Loucy (cell line): Measurements from ENCODE around the gene BBS2.

Source experiments
- H2AFZ ChIP-seq: fragments of 200-600 bp; sonication (generic); 2 replicates; pipeline ENCODE4 v1.6.0; 2016; ENCODE audit warnings: antibody characterized with exemption, mild to moderate bottlenecking, low read length, moderate library complexity
- H3F3A ChIP-seq: fragments of 200-600 bp; 2 replicates; pipeline ENCODE4 v1.6.0; 2016; ENCODE audit warnings: antibody characterized with exemption, low read depth, mild to moderate bottlenecking
- H3K27me3 ChIP-seq: fragments of 200-600 bp; sonication (generic); 2 replicates; pipeline ENCODE4 v1.6.1; 2014; ENCODE audit warnings: low read length, mild to moderate bottlenecking; ENCODE audit not compliant: insufficient read depth, poor library complexity, severe bottlenecking
- H3K36me3 ChIP-seq: fragments of 200-600 bp; sonication (generic); 2 replicates; pipeline ENCODE4 v1.6.1; 2016; ENCODE audit warnings: low read length; ENCODE audit not compliant: insufficient read depth
- H3K4me1 ChIP-seq: fragments of 200-600 bp; sonication (generic); 2 replicates; pipeline ENCODE4 v1.5.1; 2014; ENCODE audit warnings: low read length, mild to moderate bottlenecking; ENCODE audit not compliant: insufficient read depth, poor library complexity, severe bottlenecking
- H3K4me2 ChIP-seq: fragments of 200-600 bp; sonication (generic); 2 replicates; pipeline ENCODE4 v1.6.0; 2014; ENCODE audit warnings: antibody characterized with exemption, low read length, low read depth, mild to moderate bottlenecking; ENCODE audit not compliant: poor library complexity, severe bottlenecking
- H3K4me3 ChIP-seq: fragments of 200-600 bp; sonication (generic); 2 replicates; pipeline ENCODE4 v1.5.1; 2014; ENCODE audit warnings: low read length, mild to moderate bottlenecking, mixed read lengths; ENCODE audit not compliant: poor library complexity, severe bottlenecking
- H3K79me2 ChIP-seq: fragments of 200-600 bp; sonication (generic); 2 replicates; pipeline ENCODE4 v1.6.1; 2014; ENCODE audit warnings: low read length; ENCODE audit not compliant: insufficient read depth
- H3K9ac ChIP-seq: fragments of 200-600 bp; sonication (generic); 2 replicates; pipeline ENCODE4 v1.6.0; 2014; ENCODE audit warnings: mild to moderate bottlenecking, low read depth, low read length, moderate library complexity; ENCODE audit not compliant: poor library complexity, severe bottlenecking
- H3K9me2 ChIP-seq: fragments of 200-600 bp; sonication (generic); replicated peaks from 2 replicates; pipeline ENCODE4 v1.6.1; 2016; ENCODE audit warnings: low read depth, low read length, mixed read lengths
- H3K9me3 ChIP-seq: fragments of 200-600 bp; sonication (generic); 2 replicates; pipeline ENCODE4 v1.6.1; 2014; ENCODE audit warnings: mild to moderate bottlenecking, antibody characterized with exemption, low read length, low read depth; ENCODE audit not compliant: insufficient read depth
- H4K20me1 ChIP-seq: fragments of 200-600 bp; sonication (generic); 2 replicates; pipeline ENCODE4 v1.6.0; 2014; ENCODE audit warnings: antibody characterized with exemption, low read length, mild to moderate bottlenecking; ENCODE audit not compliant: insufficient read depth, poor library complexity, severe bottlenecking
- EZH2phosphoT487 ChIP-seq: fragments of 200-600 bp; IDR thresholded peaks from 2 replicates; pipeline ENCODE4 v1.6.1; 2018; ENCODE audit warnings: antibody characterized with exemption, mild to moderate bottlenecking, moderate library complexity, borderline replicate concordance
- TF ChIP-seq, protein P1 (sequence below): fragments of 200-600 bp; sonication (generic); conservative IDR thresholded peaks from 2 replicates; pipeline ENCODE4 v1.5.1; 2014; ENCODE audit warnings: mild to moderate bottlenecking, antibody characterized with exemption, low read length

Gene BBS2

DNA sequence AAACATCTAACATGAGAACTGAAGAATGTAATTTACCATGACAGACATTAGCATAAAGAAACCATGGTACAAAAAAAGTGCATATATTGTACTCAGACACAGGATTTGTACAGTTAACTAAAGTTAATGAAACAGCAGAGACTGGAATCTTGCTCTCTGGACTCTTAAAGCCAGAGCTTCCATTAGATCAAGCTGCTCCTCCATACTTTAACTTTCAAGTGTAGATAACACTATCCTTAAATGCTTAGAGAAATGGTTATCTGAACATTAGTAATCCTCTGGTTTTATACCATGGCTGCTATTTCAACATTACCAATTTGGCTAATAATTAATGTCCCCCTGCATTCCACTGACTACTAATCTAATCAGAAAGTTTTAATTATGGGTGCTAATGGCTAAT is 71.8 kb downstream of the BBS2 start:
- Histone ChIP-seq H3K4me1 (peaks cover 69% of the 10 kb centered on the region), H3K27me3 (no peaks in the 10 kb centered on the region), H3K4me3 (peak overlapping the region; percentile 87), H3K4me2 (peak overlapping the region; percentile 96), H3K9me3 (no peaks in the 10 kb centered on the region), H2AFZ (no peak overlapping the region), H4K20me1 (peaks cover 61% of the 10 kb centered on the region), H3F3A (no peaks in the 10 kb centered on the region), H3K9me2 (no peaks in the 10 kb centered on the region), H3K36me3 (peaks cover 32% of the 10 kb centered on the region; the same call in 1 of the 2 replicates), H3K79me2 (peaks cover 91% of the 10 kb centered on the region), H3K9ac (peak overlapping the region; percentile 88)
- no peak for TF ChIP-seq EZH2phosphoT487
- TF ChIP-seq, protein P1, sequence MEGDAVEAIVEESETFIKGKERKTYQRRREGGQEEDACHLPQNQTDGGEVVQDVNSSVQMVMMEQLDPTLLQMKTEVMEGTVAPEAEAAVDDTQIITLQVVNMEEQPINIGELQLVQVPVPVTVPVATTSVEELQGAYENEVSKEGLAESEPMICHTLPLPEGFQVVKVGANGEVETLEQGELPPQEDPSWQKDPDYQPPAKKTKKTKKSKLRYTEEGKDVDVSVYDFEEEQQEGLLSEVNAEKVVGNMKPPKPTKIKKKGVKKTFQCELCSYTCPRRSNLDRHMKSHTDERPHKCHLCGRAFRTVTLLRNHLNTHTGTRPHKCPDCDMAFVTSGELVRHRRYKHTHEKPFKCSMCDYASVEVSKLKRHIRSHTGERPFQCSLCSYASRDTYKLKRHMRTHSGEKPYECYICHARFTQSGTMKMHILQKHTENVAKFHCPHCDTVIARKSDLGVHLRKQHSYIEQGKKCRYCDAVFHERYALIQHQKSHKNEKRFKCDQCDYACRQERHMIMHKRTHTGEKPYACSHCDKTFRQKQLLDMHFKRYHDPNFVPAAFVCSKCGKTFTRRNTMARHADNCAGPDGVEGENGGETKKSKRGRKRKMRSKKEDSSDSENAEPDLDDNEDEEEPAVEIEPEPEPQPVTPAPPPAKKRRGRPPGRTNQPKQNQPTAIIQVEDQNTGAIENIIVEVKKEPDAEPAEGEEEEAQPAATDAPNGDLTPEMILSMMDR: no peak

DNA sequence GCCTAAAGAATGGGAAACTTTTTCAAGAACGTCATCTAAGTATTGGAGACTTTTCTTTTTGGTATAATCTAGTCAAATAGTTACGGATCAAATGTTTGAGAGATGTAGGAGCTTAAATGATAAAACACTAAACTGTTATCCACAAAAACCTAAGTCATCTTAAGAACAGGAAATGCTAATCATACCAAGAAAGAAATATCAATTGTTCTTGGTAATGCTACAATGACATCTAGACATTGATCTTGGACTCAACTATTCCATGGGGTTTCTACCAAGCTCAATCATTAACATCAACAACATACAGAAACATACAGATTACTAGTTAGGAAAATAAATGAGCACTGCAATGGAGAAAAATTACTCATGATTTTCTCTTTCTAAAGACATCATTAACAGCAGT is 72.5 kb downstream of the BBS2 start:
- Histone ChIP-seq H3K9ac (peak overlapping the region; percentile 88), H3K36me3 (peaks cover 39% of the 10 kb centered on the region; the same call in 1 of the 2 replicates), H4K20me1 (peaks cover 61% of the 10 kb centered on the region), H3K4me1 (peaks cover 62% of the 10 kb centered on the region), H3K4me3 (peak overlapping the region; percentile 87), H2AFZ (no peak overlapping the region), H3K27me3 (no peaks in the 10 kb centered on the region), H3K9me3 (no peaks in the 10 kb centered on the region), H3F3A (no peaks in the 10 kb centered on the region), H3K4me2 (peak overlapping the region; percentile 96), H3K79me2 (peaks cover 91% of the 10 kb centered on the region), H3K9me2 (no peaks in the 10 kb centered on the region)
- no peak for TF ChIP-seq EZH2phosphoT487
- TF ChIP-seq, protein P1: no peak

DNA sequence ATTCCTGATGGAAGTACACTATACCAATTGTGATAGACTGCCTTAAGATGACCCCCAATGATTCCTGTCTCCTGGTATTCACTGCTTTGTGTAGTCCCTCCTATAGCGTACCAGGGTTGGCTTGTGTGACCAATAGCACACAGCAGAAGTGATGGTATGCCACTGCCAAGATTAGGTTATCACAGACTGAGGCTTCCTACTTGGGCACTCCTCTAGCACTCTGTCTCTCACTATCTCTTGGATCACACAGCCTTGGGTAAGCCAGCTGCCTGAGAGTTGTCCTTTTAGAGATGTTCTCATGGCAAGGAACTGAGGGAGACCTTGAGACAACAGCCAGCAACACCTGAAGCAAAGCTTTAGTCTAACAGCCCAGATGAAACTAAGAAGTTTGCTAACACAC is 81.8 kb downstream of the BBS2 start:
- no peak overlapping the region for H3K4me2 ChIP-seq
- H3K4me1 ChIP-seq: no peaks in the 10 kb centered on the region
- H3K9me2 ChIP-seq: no peaks in the 10 kb centered on the region
- H3K79me2 ChIP-seq: peaks cover 35% of the 10 kb centered on the region
- no peaks in the 10 kb centered on the region for H3K9me3 ChIP-seq
- H3K9ac ChIP-seq: no peak overlapping the region
- no peak overlapping the region for H2AFZ ChIP-seq
- no peaks in the 10 kb centered on the region for H3F3A ChIP-seq
- peaks cover 81% of the 10 kb centered on the region for H3K36me3 ChIP-seq
- H4K20me1 ChIP-seq: peaks cover 4% of the 10 kb centered on the region
- no peak overlapping the region for H3K4me3 ChIP-seq
- H3K27me3 ChIP-seq: no peaks in the 10 kb centered on the region
- TF ChIP-seq, protein P1: no peak
- no peak for TF ChIP-seq EZH2phosphoT487
